HEK293 (cell line): ENCODE data around the gene PLEKHG4.

Source experiments
- GLI4 ChIP-seq: fragments of 450-650 bp; formaldehyde crosslinking; IDR thresholded peaks from 2 replicates; pipeline ENCODE4 v1.5.1; 2016; ENCODE audit warnings: missing biosample characterization, missing genetic modification characterization
- SP3 ChIP-seq: fragments of 450-650 bp; formaldehyde crosslinking; IDR thresholded peaks from 2 replicates; pipeline ENCODE4 v1.5.1; 2016; ENCODE audit warnings: missing biosample characterization, missing genetic modification characterization
- ZBTB20 ChIP-seq: fragments of 450-650 bp; formaldehyde crosslinking; IDR thresholded peaks from 2 replicates; pipeline ENCODE4 v1.5.1; 2016; ENCODE audit warnings: missing biosample characterization, missing genetic modification characterization
- ZEB2 ChIP-seq: fragments of 450-650 bp; formaldehyde crosslinking; IDR thresholded peaks from 2 replicates; pipeline ENCODE4 v1.5.1; 2016; ENCODE audit warnings: missing biosample characterization, missing genetic modification characterization
- ZNF768 ChIP-seq: fragments of 450-650 bp; formaldehyde crosslinking; IDR thresholded peaks from 2 replicates; pipeline ENCODE4 v1.5.1; 2018; ENCODE audit warnings: missing biosample characterization, mild to moderate bottlenecking, missing genetic modification characterization
- TF ChIP-seq, protein P1 (sequence below): fragments of 450-650 bp; formaldehyde crosslinking; IDR thresholded peaks from 2 replicates; pipeline ENCODE4 v1.5.1; 2016; ENCODE audit warnings: missing biosample characterization, missing genetic modification characterization
- TF ChIP-seq, protein P2 (sequence below): fragments of 450-650 bp; formaldehyde crosslinking; IDR thresholded peaks from 2 replicates; pipeline ENCODE4 v1.5.1; 2016; ENCODE audit warnings: missing biosample characterization, missing genetic modification characterization
- TF ChIP-seq, protein P3 (sequence below): fragments of 450-650 bp; formaldehyde crosslinking; IDR thresholded peaks from 2 replicates; pipeline ENCODE4 v1.5.1; 2016; ENCODE audit warnings: missing biosample characterization, missing genetic modification characterization
- TF ChIP-seq, protein P4 (sequence below): fragments of 450-650 bp; formaldehyde crosslinking; IDR thresholded peaks from 2 replicates; pipeline ENCODE4 v1.5.1; 2016; ENCODE audit warnings: missing biosample characterization, missing genetic modification characterization
- TF ChIP-seq, protein P5 (sequence below): fragments of 450-650 bp; formaldehyde crosslinking; IDR thresholded peaks from 2 replicates; pipeline ENCODE4 v1.5.1; 2016; ENCODE audit warnings: missing biosample characterization, missing genetic modification characterization, borderline replicate concordance

The PLEKHG4 gene

DNA sequence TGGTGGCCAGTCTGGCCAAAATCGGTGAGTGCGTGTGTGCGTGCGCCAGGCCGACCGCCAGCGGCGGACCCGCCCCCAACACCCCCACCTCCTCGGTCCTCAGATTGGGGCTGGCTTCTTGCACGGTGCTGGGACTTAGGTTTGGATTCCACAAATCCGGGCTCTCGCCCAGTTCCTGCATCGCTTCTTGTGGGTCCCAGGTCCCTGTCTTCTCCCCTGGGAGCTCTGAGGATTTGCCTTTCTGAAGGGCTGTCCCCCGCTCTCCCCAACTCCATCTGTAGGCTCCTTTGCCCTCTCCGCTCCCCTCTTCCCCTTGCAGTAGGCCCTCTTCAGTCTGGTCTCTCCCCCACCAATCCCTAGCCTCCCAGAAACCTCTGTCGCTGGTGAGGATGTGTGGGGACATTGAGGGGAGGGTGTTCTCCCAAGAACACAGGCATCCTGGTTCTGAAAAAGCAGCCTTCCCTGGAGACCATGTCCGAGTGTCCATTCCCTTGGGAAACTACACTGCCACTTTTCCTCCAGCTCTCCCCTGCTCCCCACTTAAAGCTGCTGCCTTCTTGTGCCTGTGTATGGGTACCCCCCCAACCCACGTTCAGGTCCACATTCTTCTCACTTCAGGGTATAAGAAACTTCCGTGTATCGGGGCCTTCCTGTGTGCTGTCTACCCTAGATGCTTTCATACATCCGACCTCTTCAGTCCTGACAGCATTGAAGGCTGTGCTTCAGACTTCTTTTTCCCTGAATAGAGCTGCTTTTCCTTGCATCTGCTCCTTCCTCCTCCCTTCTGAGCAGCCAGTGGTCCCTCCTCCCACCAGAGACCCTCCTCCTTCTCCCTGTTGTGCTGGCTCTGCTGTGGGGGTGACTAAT lies 29.9 kb upstream of the PLEKHG4 start (continued):
- TF ChIP-seq, protein P1, sequence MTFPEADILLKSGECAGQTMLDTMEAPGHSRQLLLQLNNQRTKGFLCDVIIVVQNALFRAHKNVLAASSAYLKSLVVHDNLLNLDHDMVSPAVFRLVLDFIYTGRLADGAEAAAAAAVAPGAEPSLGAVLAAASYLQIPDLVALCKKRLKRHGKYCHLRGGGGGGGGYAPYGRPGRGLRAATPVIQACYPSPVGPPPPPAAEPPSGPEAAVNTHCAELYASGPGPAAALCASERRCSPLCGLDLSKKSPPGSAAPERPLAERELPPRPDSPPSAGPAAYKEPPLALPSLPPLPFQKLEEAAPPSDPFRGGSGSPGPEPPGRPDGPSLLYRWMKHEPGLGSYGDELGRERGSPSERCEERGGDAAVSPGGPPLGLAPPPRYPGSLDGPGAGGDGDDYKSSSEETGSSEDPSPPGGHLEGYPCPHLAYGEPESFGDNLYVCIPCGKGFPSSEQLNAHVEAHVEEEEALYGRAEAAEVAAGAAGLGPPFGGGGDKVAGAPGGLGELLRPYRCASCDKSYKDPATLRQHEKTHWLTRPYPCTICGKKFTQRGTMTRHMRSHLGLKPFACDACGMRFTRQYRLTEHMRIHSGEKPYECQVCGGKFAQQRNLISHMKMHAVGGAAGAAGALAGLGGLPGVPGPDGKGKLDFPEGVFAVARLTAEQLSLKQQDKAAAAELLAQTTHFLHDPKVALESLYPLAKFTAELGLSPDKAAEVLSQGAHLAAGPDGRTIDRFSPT (tag by site-specific recombination) = no peak
- TF ChIP-seq, protein P2, sequence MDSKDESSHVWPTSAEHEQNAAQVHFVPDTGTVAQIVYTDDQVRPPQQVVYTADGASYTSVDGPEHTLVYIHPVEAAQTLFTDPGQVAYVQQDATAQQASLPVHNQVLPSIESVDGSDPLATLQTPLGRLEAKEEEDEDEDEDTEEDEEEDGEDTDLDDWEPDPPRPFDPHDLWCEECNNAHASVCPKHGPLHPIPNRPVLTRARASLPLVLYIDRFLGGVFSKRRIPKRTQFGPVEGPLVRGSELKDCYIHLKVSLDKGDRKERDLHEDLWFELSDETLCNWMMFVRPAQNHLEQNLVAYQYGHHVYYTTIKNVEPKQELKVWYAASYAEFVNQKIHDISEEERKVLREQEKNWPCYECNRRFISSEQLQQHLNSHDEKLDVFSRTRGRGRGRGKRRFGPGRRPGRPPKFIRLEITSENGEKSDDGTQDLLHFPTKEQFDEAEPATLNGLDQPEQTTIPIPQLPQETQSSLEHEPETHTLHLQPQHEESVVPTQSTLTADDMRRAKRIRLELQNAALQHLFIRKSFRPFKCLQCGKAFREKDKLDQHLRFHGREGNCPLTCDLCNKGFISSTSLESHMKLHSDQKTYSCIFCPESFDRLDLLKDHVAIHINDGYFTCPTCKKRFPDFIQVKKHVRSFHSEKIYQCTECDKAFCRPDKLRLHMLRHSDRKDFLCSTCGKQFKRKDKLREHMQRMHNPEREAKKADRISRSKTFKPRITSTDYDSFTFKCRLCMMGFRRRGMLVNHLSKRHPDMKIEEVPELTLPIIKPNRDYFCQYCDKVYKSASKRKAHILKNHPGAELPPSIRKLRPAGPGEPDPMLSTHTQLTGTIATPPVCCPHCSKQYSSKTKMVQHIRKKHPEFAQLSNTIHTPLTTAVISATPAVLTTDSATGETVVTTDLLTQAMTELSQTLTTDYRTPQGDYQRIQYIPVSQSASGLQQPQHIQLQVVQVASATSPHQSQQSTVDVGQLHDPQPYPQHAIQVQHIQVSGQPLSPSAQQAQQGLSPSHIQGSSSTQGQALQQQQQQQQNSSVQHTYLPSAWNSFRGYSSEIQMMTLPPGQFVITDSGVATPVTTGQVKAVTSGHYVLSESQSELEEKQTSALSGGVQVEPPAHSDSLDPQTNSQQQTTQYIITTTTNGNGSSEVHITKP = no peak
- TF ChIP-seq, protein P3, sequence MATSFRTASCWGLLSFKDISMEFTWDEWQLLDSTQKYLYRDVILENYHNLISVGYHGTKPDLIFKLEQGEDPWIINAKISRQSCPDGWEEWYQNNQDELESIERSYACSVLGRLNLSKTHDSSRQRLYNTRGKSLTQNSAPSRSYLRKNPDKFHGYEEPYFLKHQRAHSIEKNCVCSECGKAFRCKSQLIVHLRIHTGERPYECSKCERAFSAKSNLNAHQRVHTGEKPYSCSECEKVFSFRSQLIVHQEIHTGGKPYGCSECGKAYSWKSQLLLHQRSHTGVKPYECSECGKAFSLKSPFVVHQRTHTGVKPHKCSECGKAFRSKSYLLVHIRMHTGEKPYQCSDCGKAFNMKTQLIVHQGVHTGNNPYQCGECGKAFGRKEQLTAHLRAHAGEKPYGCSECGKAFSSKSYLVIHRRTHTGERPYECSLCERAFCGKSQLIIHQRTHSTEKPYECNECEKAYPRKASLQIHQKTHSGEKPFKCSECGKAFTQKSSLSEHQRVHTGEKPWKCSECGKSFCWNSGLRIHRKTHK (tag by site-specific recombination) = no peak
- TF ChIP-seq, protein P4, sequence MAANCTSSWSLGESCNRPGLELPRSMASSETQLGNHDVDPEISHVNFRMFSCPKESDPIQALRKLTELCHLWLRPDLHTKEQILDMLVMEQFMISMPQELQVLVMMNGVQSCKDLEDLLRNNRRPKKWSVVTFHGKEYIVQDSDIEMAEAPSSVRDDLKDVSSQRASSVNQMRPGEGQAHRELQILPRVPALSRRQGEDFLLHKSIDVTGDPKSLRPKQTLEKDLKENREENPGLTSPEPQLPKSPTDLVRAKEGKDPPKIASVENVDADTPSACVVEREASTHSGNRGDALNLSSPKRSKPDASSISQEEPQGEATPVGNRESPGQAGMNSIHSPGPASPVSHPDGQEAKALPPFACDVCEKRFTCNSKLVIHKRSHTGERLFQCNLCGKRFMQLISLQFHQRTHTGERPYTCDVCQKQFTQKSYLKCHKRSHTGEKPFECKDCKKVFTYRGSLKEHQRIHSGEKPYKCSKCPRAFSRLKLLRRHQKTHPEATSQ (tag by site-specific recombination) = no peak
- TF ChIP-seq GLI4 (no peak), ZEB2 (tag by site-specific recombination) (no peak), ZBTB20 (0 out of 2 replicates have a peak, but pooled peaks have one; percentile 14), ZNF768 (tag by site-specific recombination) (no peak), SP3 (tag by site-specific recombination) (no peak)
- TF ChIP-seq, protein P5, sequence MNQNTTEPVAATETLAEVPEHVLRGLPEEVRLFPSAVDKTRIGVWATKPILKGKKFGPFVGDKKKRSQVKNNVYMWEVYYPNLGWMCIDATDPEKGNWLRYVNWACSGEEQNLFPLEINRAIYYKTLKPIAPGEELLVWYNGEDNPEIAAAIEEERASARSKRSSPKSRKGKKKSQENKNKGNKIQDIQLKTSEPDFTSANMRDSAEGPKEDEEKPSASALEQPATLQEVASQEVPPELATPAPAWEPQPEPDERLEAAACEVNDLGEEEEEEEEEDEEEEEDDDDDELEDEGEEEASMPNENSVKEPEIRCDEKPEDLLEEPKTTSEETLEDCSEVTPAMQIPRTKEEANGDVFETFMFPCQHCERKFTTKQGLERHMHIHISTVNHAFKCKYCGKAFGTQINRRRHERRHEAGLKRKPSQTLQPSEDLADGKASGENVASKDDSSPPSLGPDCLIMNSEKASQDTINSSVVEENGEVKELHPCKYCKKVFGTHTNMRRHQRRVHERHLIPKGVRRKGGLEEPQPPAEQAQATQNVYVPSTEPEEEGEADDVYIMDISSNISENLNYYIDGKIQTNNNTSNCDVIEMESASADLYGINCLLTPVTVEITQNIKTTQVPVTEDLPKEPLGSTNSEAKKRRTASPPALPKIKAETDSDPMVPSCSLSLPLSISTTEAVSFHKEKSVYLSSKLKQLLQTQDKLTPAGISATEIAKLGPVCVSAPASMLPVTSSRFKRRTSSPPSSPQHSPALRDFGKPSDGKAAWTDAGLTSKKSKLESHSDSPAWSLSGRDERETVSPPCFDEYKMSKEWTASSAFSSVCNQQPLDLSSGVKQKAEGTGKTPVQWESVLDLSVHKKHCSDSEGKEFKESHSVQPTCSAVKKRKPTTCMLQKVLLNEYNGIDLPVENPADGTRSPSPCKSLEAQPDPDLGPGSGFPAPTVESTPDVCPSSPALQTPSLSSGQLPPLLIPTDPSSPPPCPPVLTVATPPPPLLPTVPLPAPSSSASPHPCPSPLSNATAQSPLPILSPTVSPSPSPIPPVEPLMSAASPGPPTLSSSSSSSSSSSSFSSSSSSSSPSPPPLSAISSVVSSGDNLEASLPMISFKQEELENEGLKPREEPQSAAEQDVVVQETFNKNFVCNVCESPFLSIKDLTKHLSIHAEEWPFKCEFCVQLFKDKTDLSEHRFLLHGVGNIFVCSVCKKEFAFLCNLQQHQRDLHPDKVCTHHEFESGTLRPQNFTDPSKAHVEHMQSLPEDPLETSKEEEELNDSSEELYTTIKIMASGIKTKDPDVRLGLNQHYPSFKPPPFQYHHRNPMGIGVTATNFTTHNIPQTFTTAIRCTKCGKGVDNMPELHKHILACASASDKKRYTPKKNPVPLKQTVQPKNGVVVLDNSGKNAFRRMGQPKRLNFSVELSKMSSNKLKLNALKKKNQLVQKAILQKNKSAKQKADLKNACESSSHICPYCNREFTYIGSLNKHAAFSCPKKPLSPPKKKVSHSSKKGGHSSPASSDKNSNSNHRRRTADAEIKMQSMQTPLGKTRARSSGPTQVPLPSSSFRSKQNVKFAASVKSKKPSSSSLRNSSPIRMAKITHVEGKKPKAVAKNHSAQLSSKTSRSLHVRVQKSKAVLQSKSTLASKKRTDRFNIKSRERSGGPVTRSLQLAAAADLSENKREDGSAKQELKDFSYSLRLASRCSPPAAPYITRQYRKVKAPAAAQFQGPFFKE (tag by site-specific recombination) = no peak
- TF ChIP-seq, all 188 proteins: peak for 12
